Left lung (tissue), 10 donors: ENCODE results near the gene GPRIN1. TPM values are rescaled to one million over a fixed set of nuclear protein-coding genes. Genes with fewer than 3 reads are reported as not detected.

ENCODE experiments used
- ATAC-seq: fragments of 200-7000 bp; cut with Tn5 transposase; one replicate; pipeline ENCODE4 v1.9.1; 2020; ENCODE audit warnings: moderate library complexity
- DNase-seq, 4 donors: peaks; one replicate each; pipeline ENCODE4 v3.0.0-alpha.2; 2013 to 2020
- H3K27ac ChIP-seq, 2 donors: fragments of 200-600 bp; sonication (generic) in 1 of 2; one replicate each; pipeline versions ENCODE4 v1.5.0 to v1.8.0; 2020 to 2021
- H3K27me3 ChIP-seq, 2 donors: fragments of 200-600 bp; sonication (generic) in 1 of 2; one replicate each; pipeline versions ENCODE4 v1.5.0 to v1.8.0; 2020 to 2021
- H3K36me3 ChIP-seq, 2 donors: fragments of 200-600 bp; sonication (generic) in 1 of 2; one replicate each; pipeline versions ENCODE4 v1.5.0 to v1.8.0; 2020 to 2021
- H3K4me1 ChIP-seq, 2 donors: fragments of 200-600 bp; one replicate each; pipeline ENCODE4 v1.8.0; 2021
- H3K4me3 ChIP-seq, 2 donors: fragments of 200-600 bp; sonication (generic) in 1 of 2; one replicate each; pipeline versions ENCODE4 v1.5.0 to v1.8.0; 2020 to 2021; ENCODE audit warnings: mild to moderate bottlenecking in 1 of 2
- H3K9me3 ChIP-seq, 2 donors: fragments of 200-600 bp; sonication (generic) in 1 of 2; one replicate each; pipeline versions ENCODE4 v1.5.0 to v1.8.0; 2020 to 2021
- intact Hi-C, 2 donors: fragments of 100-400 bp; cut with DNase I; formaldehyde crosslinking; loops; one replicate each; pipeline versions ENCODE4 v1.11.2 to v1.14.2; 2022
- polyA plus RNA-seq, 6 donors: library from polyadenylated mRNA; unstranded; fragments of 120-200 nt; gene quantifications; one replicate each; pipeline ENCODE4 v1.2.1, GENCODE V29; 2013; ENCODE audit not compliant: insufficient read length in 6 of 6
- total RNA-seq, 2 donors: library from RNA; stranded (reverse); fragmentation: NEBNext Ultra II Directional; extraction: Animal tissue kit (Norgen Biotek cat#: 25700); gene quantifications; one replicate each; pipeline ENCODE4 v1.2.1, GENCODE V29; 2021
- TF ChIP-seq, protein P1 (sequence below), 2 donors: fragments of 200-600 bp; sonication (generic) in 1 of 2; IDR thresholded peaks; one replicate each; pipeline versions ENCODE4 v1.5.0 to v1.8.0; 2021; ENCODE audit warnings: antibody characterized with exemption in 2 of 2
- donor health status: DM: no; HTN: yes; CAD: no.
- donor health status: DM: no; HTN: no; CAD: no.

The GPRIN1 gene
- total and polyA plus RNA-seq, 8 donors: 0.70 to 2.6 (median 1.1) TPM

DNA sequence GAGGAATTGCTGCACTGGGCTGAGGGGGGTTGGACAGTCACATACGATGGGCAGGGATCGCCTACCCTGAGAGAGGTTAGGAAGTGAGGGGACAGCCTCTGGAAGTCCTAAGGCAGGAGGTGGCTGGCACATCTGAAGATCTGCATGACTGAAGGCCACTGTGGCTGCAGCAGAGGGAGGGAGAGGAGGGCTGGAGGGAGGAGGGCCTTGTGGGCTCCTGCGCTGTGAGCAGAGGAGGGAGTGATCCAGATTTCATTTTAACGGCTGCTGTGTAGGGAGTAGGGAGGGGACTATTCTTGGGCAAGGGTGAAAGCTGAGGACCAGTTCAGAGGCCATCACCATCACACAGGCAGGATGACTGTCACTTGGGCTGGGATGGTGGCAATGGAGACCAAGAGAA lies 27.6 kb upstream of the GPRIN1 start:
- Histone ChIP-seq H3K36me3 (no peaks in the 10 kb centered on the region), H3K27ac (no peak overlapping the region), H3K4me3 (no peak overlapping the region), H3K4me1 (no peaks in the 10 kb centered on the region), H3K27me3 (peaks cover 4 to 44% of the 10 kb centered on the region in 2 donors), H3K9me3 (no peaks in the 10 kb centered on the region)
- intact Hi-C loops: no loop called here
- TF ChIP-seq, protein P1, sequence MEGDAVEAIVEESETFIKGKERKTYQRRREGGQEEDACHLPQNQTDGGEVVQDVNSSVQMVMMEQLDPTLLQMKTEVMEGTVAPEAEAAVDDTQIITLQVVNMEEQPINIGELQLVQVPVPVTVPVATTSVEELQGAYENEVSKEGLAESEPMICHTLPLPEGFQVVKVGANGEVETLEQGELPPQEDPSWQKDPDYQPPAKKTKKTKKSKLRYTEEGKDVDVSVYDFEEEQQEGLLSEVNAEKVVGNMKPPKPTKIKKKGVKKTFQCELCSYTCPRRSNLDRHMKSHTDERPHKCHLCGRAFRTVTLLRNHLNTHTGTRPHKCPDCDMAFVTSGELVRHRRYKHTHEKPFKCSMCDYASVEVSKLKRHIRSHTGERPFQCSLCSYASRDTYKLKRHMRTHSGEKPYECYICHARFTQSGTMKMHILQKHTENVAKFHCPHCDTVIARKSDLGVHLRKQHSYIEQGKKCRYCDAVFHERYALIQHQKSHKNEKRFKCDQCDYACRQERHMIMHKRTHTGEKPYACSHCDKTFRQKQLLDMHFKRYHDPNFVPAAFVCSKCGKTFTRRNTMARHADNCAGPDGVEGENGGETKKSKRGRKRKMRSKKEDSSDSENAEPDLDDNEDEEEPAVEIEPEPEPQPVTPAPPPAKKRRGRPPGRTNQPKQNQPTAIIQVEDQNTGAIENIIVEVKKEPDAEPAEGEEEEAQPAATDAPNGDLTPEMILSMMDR (IDR thresholded peaks at IDR 0.05): no peak
- ATAC-seq (no peak), DNase-seq (no peak)

DNA sequence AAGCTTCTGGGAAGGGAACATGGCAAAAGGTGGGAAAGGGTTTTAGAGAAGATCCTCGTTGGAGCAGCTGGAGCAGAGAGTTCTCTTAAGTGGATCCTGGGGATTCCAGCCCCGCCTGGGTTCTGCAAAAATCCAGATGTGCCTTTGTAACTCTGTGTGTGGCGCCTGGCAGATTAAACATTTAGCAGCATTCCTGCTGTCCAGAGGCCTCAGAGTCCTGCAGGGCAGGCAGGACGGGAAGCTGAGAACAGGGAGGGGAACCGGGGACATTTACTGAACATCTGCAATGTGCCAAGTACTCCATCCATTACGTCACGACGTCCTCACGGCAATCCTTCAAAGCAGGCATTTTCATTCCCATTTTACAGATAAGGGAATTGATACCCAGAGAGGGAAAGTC lies 26.5 kb upstream of the GPRIN1 start:
- Histone ChIP-seq H3K27me3 (peaks cover 13 to 55% of the 10 kb centered on the region in 2 donors), H3K4me3 (no peak overlapping the region), H3K9me3 (no peaks in the 10 kb centered on the region), H3K36me3 (no peaks in the 10 kb centered on the region), H3K4me1 (no peaks in the 10 kb centered on the region), H3K27ac (no peak overlapping the region)
- intact Hi-C loops: no loop called here
- TF ChIP-seq, protein P1 (IDR thresholded peaks at IDR 0.05): no peak
- ATAC-seq: no peak
- DNase-seq: no peak

DNA sequence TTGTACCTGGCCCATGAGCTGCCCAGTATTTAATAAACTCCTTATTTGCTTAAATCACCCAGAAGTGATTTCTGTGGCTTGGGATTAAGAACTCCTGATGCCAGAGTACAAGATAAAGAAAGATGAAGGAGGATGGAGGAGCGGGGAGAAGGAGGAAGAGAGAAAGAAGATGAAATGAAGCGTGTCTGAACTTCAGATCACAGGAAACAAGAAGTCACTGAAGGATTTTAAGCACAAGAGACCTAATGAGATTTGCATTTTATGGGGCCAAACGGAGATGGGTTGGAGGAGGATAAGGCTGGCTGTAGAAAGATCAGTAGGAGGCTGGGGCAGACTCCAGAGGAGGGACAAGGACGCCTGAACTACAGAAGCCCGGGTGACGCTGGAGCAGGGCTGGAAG lies 23.6 kb upstream of the GPRIN1 start:
- H3K4me1 ChIP-seq: peaks cover 10 to 13% of the 10 kb centered on the region in 2 donors
- ATAC-seq: no peak

DNA sequence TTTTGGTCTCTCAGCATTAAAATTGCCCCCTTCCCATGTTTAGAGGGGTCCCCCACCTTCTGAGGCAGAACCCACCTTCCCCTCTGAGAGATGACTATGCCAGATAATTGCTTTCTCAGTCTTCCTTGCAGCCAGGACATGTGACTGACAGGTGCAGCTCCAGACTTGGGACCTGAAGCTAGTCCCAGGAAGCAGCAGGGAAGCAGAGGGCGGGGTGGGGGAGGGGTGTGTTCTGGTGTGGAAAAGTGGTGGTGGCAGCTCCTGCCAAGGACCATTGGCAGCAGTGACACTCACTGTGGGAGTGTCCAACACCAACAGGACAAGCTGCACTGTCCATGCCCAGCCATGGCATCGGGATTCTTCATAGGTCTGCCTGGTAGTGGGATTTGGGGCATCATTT lies 22.8 kb upstream of the GPRIN1 start:
- Histone ChIP-seq H3K9me3 (no peaks in the 10 kb centered on the region), H3K4me3 (no peak overlapping the region), H3K4me1 (peaks cover 10 to 13% of the 10 kb centered on the region in 2 donors), H3K36me3 (no peaks in the 10 kb centered on the region), H3K27ac (no peak overlapping the region), H3K27me3 (peaks cover 46 to 92% of the 10 kb centered on the region in 2 donors)
- DNase-seq: no peak
- ATAC-seq: no peak
- intact Hi-C loops: no loop called here
- TF ChIP-seq, protein P1 (IDR thresholded peaks at IDR 0.05): no peak

More for the DNA sequence above, 23.6 kb upstream of the GPRIN1 start:
- TF ChIP-seq, protein P1 (IDR thresholded peaks at IDR 0.05): no peak
- Histone ChIP-seq H3K36me3 (no peaks in the 10 kb centered on the region), H3K27me3 (peaks cover 37 to 84% of the 10 kb centered on the region in 2 donors), H3K9me3 (no peaks in the 10 kb centered on the region), H3K27ac (no peak overlapping the region), H3K4me3 (no peak overlapping the region)
- DNase-seq: no peak
- intact Hi-C loops: no loop called here

DNA sequence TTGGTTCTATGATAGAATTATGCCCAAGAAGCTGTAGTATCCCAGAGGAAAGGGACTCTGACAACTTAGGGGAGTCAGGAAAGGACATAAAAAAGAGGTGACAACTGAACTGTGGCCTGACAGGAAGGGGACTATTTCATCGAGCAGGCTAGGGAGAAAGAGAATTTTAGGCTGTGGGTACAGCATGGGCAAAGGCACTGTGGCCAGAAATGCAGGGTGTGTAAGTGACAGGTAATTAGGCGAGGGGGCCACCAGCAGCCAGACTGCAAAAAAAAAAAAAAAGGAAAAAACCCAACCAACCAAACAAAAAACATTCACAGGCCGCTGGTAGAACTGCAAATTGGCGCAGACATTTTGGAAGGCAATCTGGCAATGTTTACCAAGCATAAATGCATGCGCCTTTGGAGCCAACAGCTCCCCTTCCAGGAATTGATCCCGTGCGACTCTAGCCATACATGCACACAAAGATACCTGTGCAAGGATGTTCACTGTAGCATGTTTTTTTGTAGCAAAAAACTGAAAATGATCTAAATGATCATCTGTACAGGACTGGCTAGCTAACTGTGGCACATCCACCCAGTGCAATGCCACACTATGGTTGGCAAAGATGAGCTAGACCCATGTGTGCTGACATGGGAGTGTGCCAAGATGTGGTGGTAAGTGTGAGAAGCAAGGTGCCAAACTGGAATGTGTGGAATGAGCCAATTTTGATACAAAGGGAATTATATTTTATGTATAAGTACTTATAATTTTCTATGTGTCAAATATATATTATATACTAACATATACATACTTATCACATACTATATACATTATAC lies 21.6 kb upstream of the GPRIN1 start:
- H3K27ac ChIP-seq: no peak overlapping the region
- no peak for DNase-seq
- TF ChIP-seq, protein P1 (IDR thresholded peaks at IDR 0.05): no peak
- ATAC-seq: no peak
- H3K9me3 ChIP-seq: no peaks in the 10 kb centered on the region
- H3K27me3 ChIP-seq: peaks cover 48 to 100% of the 10 kb centered on the region in 2 donors
- H3K4me3 ChIP-seq: no peak overlapping the region
- intact Hi-C loops: no loop called here
- no peaks in the 10 kb centered on the region for H3K36me3 ChIP-seq
- H3K4me1 ChIP-seq: peaks cover 10 to 13% of the 10 kb centered on the region in 2 donors
